Gastrocnemius medialis (tissue), 4 donors: ENCODE measurements around the gene BSN.

Experiments
- CTCF ChIP-seq, 5 experiments: fragments of 450-650 bp in 3 of 5; fragments of 200-600 bp in 2 of 5; sonication (generic) in 2 of 5; IDR thresholded peaks in 4 of 5; conservative IDR thresholded peaks in 1 of 5; 1 replicate in 4 of 5; 2 replicates in 1 of 5; pipeline ENCODE4 v1.5.1; 2016 to 2019; ENCODE audit warnings: antibody characterized with exemption in 5 of 5, mild to moderate bottlenecking in 3 of 5, moderate library complexity in 3 of 5
- POLR2A ChIP-seq, 2 donors: fragments of 450-650 bp; IDR thresholded peaks; one replicate each; pipeline ENCODE4 v1.6.1; 2017; ENCODE audit warnings: antibody characterized with exemption in 2 of 2, mild to moderate bottlenecking in 2 of 2, moderate library complexity in 2 of 2

- TF ChIP-seq CTCF (IDR thresholded peaks at IDR 0.05 in 4 of 5, conservative IDR thresholded peaks at IDR 0.05 in 1 of 5) (peak in 4 of 5 experiments; percentile 27 to 51 (median 41)), POLR2A (IDR thresholded peaks at IDR 0.05) (peak; percentile 82 to 83)
Observed at GRCh38 chr3:49689046-49689907, 135.0 kb downstream of the BSN start, which contains the start of the genes MST1 and RNF123.
